Panc1 (cell line): Measurements from ENCODE around the gene NDUFB3.

ENCODE experiments used
- SIN3A ChIP-seq: IDR thresholded peaks from 2 replicates; pipeline ENCODE4 v1.6.1; 2012; ENCODE audit warnings: low read depth, mild to moderate bottlenecking, low read length, moderate library complexity, borderline replicate concordance; ENCODE audit not compliant: insufficient read depth
- TF ChIP-seq, protein P1 (sequence below): fragments of 450-650 bp; IDR thresholded peaks from 2 replicates; pipeline ENCODE4 v1.5.1; 2017; ENCODE audit warnings: mild to moderate bottlenecking

DNA sequence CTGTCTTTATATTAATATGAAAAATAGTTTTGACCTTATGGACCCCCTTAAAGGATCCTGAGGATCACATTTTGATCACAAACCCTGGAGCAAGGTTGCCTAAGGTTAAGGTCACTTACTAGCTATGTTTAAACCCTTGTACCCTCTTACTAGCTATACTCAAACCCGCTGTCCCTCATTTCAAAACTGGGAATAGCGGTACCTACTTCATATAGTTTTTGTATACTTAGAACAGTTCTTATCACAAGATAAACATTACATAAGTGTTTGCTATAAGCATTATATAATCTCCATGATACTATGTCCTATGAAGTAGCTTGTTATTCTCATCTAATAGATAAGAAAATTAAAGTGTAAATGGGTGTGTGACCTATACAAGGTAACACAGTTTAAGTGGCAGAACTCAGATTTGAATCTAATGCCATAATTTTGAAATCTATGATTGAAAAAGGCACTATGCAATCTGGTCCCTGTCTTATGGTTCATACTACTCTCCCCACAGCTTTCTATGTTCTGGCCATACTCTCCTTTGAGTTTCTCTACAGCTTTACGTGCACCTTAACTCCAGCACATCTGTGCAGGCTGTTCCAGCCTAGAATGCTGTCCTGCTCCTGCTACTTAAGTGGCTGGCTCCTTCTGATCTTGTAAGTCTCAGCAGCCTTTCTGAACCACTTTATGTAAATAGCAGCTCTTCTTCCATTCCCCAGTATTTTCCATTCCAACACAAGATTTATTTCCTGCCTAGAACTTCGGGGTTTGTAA lies 30.8 kb upstream of the NDUFB3 start:
- TF ChIP-seq SIN3A, result no peak
- TF ChIP-seq, protein P1, sequence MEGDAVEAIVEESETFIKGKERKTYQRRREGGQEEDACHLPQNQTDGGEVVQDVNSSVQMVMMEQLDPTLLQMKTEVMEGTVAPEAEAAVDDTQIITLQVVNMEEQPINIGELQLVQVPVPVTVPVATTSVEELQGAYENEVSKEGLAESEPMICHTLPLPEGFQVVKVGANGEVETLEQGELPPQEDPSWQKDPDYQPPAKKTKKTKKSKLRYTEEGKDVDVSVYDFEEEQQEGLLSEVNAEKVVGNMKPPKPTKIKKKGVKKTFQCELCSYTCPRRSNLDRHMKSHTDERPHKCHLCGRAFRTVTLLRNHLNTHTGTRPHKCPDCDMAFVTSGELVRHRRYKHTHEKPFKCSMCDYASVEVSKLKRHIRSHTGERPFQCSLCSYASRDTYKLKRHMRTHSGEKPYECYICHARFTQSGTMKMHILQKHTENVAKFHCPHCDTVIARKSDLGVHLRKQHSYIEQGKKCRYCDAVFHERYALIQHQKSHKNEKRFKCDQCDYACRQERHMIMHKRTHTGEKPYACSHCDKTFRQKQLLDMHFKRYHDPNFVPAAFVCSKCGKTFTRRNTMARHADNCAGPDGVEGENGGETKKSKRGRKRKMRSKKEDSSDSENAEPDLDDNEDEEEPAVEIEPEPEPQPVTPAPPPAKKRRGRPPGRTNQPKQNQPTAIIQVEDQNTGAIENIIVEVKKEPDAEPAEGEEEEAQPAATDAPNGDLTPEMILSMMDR, result no peak
